ENCODE results near the gene TOX2.

The TOX2 gene

GRCh38 chr20:43974695-43975094 is 60.0 kb downstream of the TOX2 start:
- no peaks in the 10 kb centered on the region for H3K4me1 ChIP-seq (ENCODE audit: control insufficient read depth, low read depth, low read length)
- H3K36me3 ChIP-seq (ENCODE audit: control insufficient read depth, low read depth, low read length): no peaks in the 10 kb centered on the region
- H3K9ac ChIP-seq (ENCODE audit: low read length): no peak overlapping the region
- no peak overlapping the region for H3K4me3 ChIP-seq (ENCODE audit: low read length)
- H3K9me3 ChIP-seq (ENCODE audit: control insufficient read depth, low read depth, low read length): no peaks in the 10 kb centered on the region
- H3K27me3 ChIP-seq (ENCODE audit: control insufficient read depth, insufficient read depth, low read length): no peaks in the 10 kb centered on the region
- no peak overlapping the region for H3K27ac ChIP-seq (ENCODE audit: low read length)

- Histone ChIP-seq H3K27ac (ENCODE audit: low read length) (no peak overlapping the region), H3K27me3 (ENCODE audit: control insufficient read depth, insufficient read depth, low read length) (no peaks in the 10 kb centered on the region), H3K9ac (ENCODE audit: low read length) (no peak overlapping the region), H3K36me3 (ENCODE audit: control insufficient read depth, low read depth, low read length) (no peaks in the 10 kb centered on the region), H3K4me1 (ENCODE audit: control insufficient read depth, low read depth, low read length) (no peaks in the 10 kb centered on the region), H3K9me3 (ENCODE audit: control insufficient read depth, low read depth, low read length) (no peaks in the 10 kb centered on the region), H3K4me3 (ENCODE audit: low read length) (no peak overlapping the region)
Observed at GRCh38 chr20:43975096-43975768, 60.6 kb downstream of the TOX2 start.

GRCh38 chr20:43976547-43976946 is 61.9 kb downstream of the TOX2 start:
- no peak overlapping the region for H3K4me3 ChIP-seq (ENCODE audit: low read length)
- no peak overlapping the region for H3K9ac ChIP-seq (ENCODE audit: low read length)
- H3K27ac ChIP-seq (ENCODE audit: low read length): no peak overlapping the region
- H3K27me3 ChIP-seq (ENCODE audit: control insufficient read depth, insufficient read depth, low read length): no peaks in the 10 kb centered on the region
- no peaks in the 10 kb centered on the region for H3K9me3 ChIP-seq (ENCODE audit: control insufficient read depth, low read depth, low read length)
- H3K36me3 ChIP-seq (ENCODE audit: control insufficient read depth, low read depth, low read length): no peaks in the 10 kb centered on the region
- H3K4me1 ChIP-seq (ENCODE audit: control insufficient read depth, low read depth, low read length): no peaks in the 10 kb centered on the region

GRCh38 chr20:43977252-43977651 is 62.6 kb downstream of the TOX2 start:
- Histone ChIP-seq H3K9me3 (ENCODE audit: control insufficient read depth, low read depth, low read length) (no peaks in the 10 kb centered on the region), H3K36me3 (ENCODE audit: control insufficient read depth, low read depth, low read length) (no peaks in the 10 kb centered on the region), H3K27me3 (ENCODE audit: control insufficient read depth, insufficient read depth, low read length) (no peaks in the 10 kb centered on the region), H3K9ac (ENCODE audit: low read length) (no peak overlapping the region), H3K27ac (ENCODE audit: low read length) (no peak overlapping the region), H3K4me3 (ENCODE audit: low read length) (no peak overlapping the region), H3K4me1 (ENCODE audit: control insufficient read depth, low read depth, low read length) (no peaks in the 10 kb centered on the region)

- H3K9me3 ChIP-seq (ENCODE audit: control insufficient read depth, low read depth, low read length): no peaks in the 10 kb centered on the region
- H3K4me3 ChIP-seq (ENCODE audit: low read length): no peak overlapping the region
- H3K9ac ChIP-seq (ENCODE audit: low read length): no peak overlapping the region
- no peaks in the 10 kb centered on the region for H3K36me3 ChIP-seq (ENCODE audit: control insufficient read depth, low read depth, low read length)
- no peaks in the 10 kb centered on the region for H3K4me1 ChIP-seq (ENCODE audit: control insufficient read depth, low read depth, low read length)
- no peak overlapping the region for H3K27ac ChIP-seq (ENCODE audit: low read length)
- no peaks in the 10 kb centered on the region for H3K27me3 ChIP-seq (ENCODE audit: control insufficient read depth, insufficient read depth, low read length)
Observed at GRCh38 chr20:43977962-43978361, 63.3 kb downstream of the TOX2 start.

GRCh38 chr20:43979576-43980105 is 65.0 kb downstream of the TOX2 start:
- Histone ChIP-seq H3K27ac (ENCODE audit: low read length) (no peak overlapping the region), H3K4me1 (ENCODE audit: control insufficient read depth, low read depth, low read length) (no peaks in the 10 kb centered on the region), H3K27me3 (ENCODE audit: control insufficient read depth, insufficient read depth, low read length) (no peaks in the 10 kb centered on the region), H3K4me3 (ENCODE audit: low read length) (no peak overlapping the region), H3K9me3 (ENCODE audit: control insufficient read depth, low read depth, low read length) (no peaks in the 10 kb centered on the region), H3K36me3 (ENCODE audit: control insufficient read depth, low read depth, low read length) (no peaks in the 10 kb centered on the region), H3K9ac (ENCODE audit: low read length) (no peak overlapping the region)

GRCh38 chr20:43981540-43981939 is 66.9 kb downstream of the TOX2 start:
- H3K9me3 ChIP-seq (ENCODE audit: control insufficient read depth, low read depth, low read length): no peaks in the 10 kb centered on the region
- no peak overlapping the region for H3K27ac ChIP-seq (ENCODE audit: low read length)
- H3K27me3 ChIP-seq (ENCODE audit: control insufficient read depth, insufficient read depth, low read length): no peaks in the 10 kb centered on the region
- no peak overlapping the region for H3K9ac ChIP-seq (ENCODE audit: low read length)
- H3K4me3 ChIP-seq (ENCODE audit: low read length): no peak overlapping the region
- no peaks in the 10 kb centered on the region for H3K36me3 ChIP-seq (ENCODE audit: control insufficient read depth, low read depth, low read length)
- no peaks in the 10 kb centered on the region for H3K4me1 ChIP-seq (ENCODE audit: control insufficient read depth, low read depth, low read length)

- H3K4me3 ChIP-seq (ENCODE audit: low read length): no peak overlapping the region
- H3K27me3 ChIP-seq (ENCODE audit: control insufficient read depth, insufficient read depth, low read length): no peaks in the 10 kb centered on the region
- H3K4me1 ChIP-seq (ENCODE audit: control insufficient read depth, low read depth, low read length): no peaks in the 10 kb centered on the region
- no peak overlapping the region for H3K27ac ChIP-seq (ENCODE audit: low read length)
- no peaks in the 10 kb centered on the region for H3K36me3 ChIP-seq (ENCODE audit: control insufficient read depth, low read depth, low read length)
- H3K9me3 ChIP-seq (ENCODE audit: control insufficient read depth, low read depth, low read length): no peaks in the 10 kb centered on the region
- H3K9ac ChIP-seq (ENCODE audit: low read length): no peak overlapping the region
Observed at GRCh38 chr20:43982016-43982415, 67.4 kb downstream of the TOX2 start.

- no peaks in the 10 kb centered on the region for H3K4me1 ChIP-seq (ENCODE audit: control insufficient read depth, low read depth, low read length)
- no peaks in the 10 kb centered on the region for H3K36me3 ChIP-seq (ENCODE audit: control insufficient read depth, low read depth, low read length)
- H3K9me3 ChIP-seq (ENCODE audit: control insufficient read depth, low read depth, low read length): no peaks in the 10 kb centered on the region
- no peaks in the 10 kb centered on the region for H3K27me3 ChIP-seq (ENCODE audit: control insufficient read depth, insufficient read depth, low read length)
- no peak overlapping the region for H3K4me3 ChIP-seq (ENCODE audit: low read length)
- H3K27ac ChIP-seq (ENCODE audit: low read length): no peak overlapping the region
- no peak overlapping the region for H3K9ac ChIP-seq (ENCODE audit: low read length)
Observed at GRCh38 chr20:43982886-43983285, 68.2 kb downstream of the TOX2 start.

GRCh38 chr20:43983359-43983758 is 68.7 kb downstream of the TOX2 start:
- H3K27me3 ChIP-seq (ENCODE audit: control insufficient read depth, insufficient read depth, low read length): no peaks in the 10 kb centered on the region
- no peaks in the 10 kb centered on the region for H3K36me3 ChIP-seq (ENCODE audit: control insufficient read depth, low read depth, low read length)
- H3K4me1 ChIP-seq (ENCODE audit: control insufficient read depth, low read depth, low read length): no peaks in the 10 kb centered on the region
- no peak overlapping the region for H3K4me3 ChIP-seq (ENCODE audit: low read length)
- H3K27ac ChIP-seq (ENCODE audit: low read length): no peak overlapping the region
- no peak overlapping the region for H3K9ac ChIP-seq (ENCODE audit: low read length)
- no peaks in the 10 kb centered on the region for H3K9me3 ChIP-seq (ENCODE audit: control insufficient read depth, low read depth, low read length)

GRCh38 chr20:43983904-43984361 is 69.3 kb downstream of the TOX2 start:
- Histone ChIP-seq H3K4me3 (ENCODE audit: low read length) (no peak overlapping the region), H3K4me1 (ENCODE audit: control insufficient read depth, low read depth, low read length) (no peaks in the 10 kb centered on the region), H3K27ac (ENCODE audit: low read length) (no peak overlapping the region), H3K9me3 (ENCODE audit: control insufficient read depth, low read depth, low read length) (no peaks in the 10 kb centered on the region), H3K9ac (ENCODE audit: low read length) (no peak overlapping the region), H3K36me3 (ENCODE audit: control insufficient read depth, low read depth, low read length) (no peaks in the 10 kb centered on the region), H3K27me3 (ENCODE audit: control insufficient read depth, insufficient read depth, low read length) (no peaks in the 10 kb centered on the region)

GRCh38 chr20:43984587-43984986 is 69.9 kb downstream of the TOX2 start:
- no peak overlapping the region for H3K9ac ChIP-seq (ENCODE audit: low read length)
- H3K36me3 ChIP-seq (ENCODE audit: control insufficient read depth, low read depth, low read length): no peaks in the 10 kb centered on the region
- no peaks in the 10 kb centered on the region for H3K27me3 ChIP-seq (ENCODE audit: control insufficient read depth, insufficient read depth, low read length)
- no peak overlapping the region for H3K4me3 ChIP-seq (ENCODE audit: low read length)
- H3K27ac ChIP-seq (ENCODE audit: low read length): no peak overlapping the region
- H3K9me3 ChIP-seq (ENCODE audit: control insufficient read depth, low read depth, low read length): no peaks in the 10 kb centered on the region
- H3K4me1 ChIP-seq (ENCODE audit: control insufficient read depth, low read depth, low read length): no peaks in the 10 kb centered on the region

Measured in iPS-18a (cell line).